NCI-H1105 (cell line): ENCODE data around the gene PLN.
A peak's percentile ranks its signal among the peaks of the same experiment; 100 is the strongest.

Experiments
- DNase-seq: peaks from one replicate; lab custom pipeline; 2025; lab: John Stamatoyannopoulos, UW

Gene PLN

DNA sequence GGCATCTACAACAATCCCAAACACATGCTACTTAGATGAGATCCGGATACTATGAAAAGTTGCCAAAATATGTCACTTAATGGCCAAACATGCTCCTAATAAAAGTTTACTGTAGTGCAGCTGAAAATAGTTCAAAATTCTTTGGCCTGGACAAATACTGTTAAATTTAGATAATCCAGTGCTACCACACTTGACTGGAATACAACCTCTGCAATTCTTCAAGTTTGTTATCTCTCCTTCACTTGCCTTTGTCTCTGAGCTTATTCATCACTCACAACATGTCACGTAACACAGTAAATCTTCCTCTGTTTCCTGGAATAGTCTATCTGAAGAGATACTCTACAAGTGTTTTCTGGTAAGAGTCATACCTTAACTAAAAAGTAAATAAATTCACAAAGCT, 10.5 kb upstream of the PLN start:
- DNase-seq, result no peak

DNA sequence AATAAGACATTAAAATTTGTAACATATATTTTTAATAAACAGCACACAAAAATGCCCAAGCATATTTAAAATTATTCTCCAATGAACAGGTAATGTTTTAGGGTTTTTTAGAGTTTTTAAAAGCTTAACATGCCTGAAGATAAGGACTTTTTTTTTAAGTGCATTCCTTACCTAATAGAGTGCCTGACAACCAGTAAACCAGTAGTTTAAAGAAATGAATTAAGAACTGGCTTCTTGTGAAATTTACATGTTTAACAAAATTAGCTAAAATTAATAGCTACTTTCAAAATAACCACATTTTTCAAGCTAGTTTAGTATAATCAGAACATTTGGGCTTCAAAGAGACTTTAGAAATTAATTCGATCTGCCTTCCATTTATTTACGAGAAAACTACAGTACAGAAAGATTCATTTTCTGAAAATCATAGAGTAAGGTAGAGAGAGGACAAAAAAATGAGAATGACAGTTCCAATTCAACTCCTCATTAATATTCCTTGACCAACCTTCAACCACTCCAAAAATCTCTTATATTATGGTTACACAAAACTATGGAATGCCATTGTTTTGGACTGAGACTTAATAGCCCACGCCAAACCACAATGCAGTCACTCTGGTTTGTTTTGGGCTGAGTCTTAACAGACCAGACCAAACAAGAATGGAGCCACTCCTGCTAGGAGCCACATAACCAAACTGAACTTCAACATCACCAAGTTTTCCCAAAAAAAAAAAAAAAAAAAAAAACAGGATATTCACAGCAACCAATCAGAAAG, 5.7 kb upstream of the PLN start:
- DNase-seq, result no peak

DNA sequence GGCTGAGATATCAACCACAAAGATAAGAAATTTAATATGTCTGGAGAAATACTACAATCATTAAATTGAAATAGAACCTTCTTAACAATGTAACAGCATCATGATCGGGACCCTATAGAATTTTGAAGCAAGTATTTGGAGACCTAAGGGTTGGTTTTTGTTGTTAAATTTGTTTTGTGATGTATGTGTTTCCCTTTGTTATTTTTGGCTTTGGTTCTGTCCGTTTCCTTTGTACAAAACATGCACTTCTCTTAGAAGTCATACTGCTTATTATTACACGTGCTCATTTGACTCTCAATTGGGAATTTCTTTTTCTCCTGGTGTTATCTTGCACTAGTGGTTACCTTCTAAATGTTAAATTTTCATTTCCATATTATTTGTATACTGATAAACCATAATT, 4.0 kb upstream of the PLN start:
- DNase-seq, result no peak

DNA sequence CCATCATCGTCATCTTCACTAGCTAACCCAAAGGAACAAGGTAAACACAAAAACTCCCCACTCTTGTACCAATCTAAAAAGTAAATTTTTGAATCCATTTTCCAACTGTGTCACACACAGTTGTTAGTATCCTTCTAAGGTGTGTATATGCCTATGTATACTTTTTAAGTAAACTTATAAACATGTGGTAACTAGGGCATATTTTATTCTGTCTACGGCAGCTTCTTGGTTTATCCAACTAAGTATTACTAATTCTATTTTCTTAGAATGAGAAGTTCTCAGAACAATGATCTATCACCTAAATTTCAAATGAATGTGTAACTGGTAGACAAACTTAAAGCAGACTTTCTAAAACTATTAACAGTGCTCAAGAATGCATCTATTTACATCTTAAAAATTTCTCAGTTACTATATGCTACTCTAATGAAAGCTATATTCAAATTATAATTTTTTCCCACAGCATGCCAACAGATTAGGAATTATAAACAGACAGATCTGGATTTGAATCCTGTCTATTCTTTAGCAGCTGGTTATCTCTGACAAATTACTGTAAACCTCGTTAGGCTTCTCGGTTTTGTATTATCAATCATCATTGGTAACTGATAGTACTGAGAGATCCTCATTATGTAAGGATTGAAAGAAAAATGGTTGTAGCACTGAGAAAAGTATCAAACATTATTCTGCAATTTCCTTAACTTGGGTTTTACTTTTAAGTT, 1.8 kb upstream of the PLN start:
- no peak for DNase-seq

DNA sequence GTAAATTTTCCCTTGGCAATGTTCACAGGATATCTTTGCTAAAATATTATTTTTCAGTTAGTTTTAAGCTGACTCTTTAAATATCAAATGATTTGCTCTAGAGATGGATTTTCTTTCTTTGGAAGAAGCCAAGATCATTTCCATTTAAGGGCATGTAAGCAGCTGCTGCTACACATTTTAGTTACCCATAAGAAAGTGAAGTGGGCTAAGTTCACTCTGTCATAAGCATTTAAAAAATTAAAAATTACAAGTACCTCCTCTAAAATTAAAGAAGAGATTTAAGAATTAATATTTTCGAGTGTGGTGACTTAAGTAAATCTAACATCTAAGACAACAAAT, 1.2 kb upstream of the PLN start:
- no peak for DNase-seq

DNA sequence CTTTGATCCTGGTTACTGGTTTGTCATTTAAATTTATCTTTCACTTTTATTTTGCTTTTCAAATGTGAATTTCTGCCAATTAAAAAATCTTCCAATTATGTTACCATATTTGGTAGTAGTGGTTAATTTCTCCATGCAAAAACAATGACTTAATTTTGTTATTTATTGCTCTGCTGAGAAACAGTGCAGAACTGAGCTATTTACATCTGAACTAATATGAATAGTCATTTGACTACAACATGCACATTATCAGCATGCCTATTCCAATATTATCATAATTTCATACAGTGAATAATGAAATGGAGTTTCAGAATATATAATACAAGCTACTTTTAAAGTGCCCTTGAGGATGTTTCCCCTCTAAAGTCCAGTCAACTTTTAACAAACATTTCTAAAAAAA, 517 bp downstream of the PLN start:
- no peak for DNase-seq

DNA sequence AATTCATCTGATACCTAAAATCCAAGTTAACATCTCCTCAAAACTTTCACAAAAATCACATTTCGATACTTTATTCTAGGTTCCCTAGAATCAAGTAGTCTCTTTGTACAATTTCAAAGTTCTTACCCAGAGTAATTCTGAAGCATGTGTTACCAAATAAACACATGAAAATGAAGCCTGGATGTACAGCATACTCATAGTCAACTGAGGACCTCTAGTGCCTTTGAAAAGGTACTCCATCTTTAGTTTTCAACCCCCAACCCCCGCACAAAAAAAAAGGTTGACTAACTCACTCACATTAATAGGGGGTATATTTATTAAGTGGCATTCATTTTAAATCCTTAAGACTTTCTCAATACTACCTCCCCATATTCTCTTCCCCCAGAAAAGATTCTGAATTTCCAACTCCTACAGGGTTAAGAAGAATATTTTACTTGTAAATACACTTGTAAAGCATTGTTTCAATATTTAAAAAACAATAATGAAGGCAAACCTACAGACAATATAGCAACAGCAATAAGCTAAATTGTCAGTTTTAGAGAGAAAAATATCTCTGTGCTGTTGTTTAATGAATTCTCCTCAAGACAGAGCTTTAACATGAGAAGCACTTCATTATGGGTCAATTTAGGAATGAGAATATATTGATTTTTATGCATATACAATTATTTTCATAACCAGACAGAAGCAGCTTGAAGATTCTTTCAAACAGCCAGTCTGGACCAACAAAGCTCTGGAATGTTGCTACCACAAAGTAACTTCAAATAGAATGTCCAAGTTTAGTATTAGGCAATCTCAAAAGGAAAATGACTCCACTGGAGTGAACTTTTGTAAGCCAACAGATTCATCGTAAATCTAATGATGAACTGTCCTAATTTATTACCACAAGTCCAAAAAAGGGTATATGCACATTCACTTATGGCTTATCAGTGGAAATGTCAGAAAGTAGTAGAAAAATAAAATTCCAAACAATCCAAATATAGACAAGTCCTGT, 3.3 kb downstream of the PLN start:
- peak; percentile 59 for DNase-seq

DNA sequence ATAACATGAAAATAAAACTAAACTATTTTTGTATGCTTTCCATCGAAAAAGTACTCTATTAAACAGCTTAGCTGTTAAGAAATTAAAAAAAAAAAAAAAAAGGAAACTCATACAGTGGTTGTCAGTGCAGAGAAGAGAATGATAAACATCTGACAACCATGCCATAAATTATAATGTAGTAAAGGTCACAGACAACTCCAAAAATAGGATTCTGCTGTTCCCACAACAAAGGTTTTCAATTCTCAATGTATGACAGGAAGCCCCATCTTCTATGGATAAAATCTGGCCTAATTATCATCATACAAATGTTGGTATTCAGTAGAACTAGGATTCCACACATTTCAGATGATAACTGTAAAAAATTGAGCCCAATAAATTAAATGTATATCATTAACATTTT, 5.0 kb downstream of the PLN start:
- no peak for DNase-seq

DNA sequence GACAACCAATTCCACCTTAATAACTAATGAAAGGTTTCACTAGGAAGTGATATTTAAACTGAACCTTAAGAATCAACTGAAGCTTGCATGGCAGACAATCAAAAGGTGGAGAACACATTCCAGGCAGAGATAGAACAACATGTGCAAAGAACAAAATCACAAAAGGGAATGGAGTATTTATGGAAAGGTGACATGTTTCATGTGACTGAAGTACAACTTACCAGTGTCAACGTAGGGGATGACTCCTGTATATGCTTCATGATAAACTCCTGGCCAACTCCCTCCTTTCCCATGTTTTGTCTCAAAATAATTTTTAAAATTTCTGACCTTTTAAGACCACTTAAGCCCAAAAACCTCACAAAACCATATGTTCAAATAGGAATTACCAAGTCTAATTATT, 6.6 kb downstream of the PLN start:
- DNase-seq, result no peak

DNA sequence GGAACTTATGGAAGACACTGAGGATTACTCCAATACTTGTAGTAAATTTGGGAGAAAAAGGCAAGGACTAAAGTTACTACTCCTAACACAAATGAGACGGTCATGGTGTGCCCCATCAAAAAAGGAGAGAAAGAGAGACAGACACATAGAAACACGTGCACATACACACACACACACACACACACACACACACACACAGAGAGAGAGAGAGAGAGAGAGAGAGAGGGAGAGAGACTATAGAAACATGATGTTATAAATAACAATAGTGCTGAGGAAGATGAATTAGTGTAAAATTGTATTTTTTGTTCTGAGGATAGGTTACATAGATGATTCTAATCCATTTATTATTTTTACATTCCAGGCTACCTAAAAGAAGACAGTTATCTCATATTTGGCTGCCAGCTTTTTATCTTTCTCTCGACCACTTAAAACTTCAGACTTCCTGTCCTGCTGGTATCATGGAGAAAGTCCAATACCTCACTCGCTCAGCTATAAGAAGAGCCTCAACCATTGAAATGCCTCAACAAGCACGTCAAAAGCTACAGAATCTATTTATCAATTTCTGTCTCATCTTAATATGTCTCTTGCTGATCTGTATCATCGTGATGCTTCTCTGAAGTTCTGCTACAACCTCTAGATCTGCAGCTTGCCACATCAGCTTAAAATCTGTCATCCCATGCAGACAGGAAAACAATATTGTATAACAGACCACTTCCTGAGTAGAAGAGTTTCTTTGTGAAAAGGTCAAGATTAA, 10.5 kb downstream of the PLN start:
- no peak for DNase-seq

DNA sequence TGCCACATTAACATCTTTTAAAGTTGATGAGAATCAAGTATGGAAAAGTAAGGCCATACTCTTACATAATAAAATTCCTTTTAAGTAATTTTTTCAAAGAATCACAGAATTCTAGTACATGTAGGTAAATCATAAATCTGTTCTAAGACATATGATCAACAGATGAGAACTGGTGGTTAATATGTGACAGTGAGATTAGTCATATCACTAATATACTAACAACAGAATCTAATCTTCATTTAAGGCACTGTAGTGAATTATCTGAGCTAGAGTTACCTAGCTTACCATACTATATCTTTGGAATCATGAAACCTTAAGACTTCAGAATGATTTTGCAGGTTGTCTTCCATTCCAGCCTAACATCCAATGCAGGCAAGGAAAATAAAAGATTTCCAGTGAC, 11.6 kb downstream of the PLN start:
- DNase-seq, result no peak

DNA sequence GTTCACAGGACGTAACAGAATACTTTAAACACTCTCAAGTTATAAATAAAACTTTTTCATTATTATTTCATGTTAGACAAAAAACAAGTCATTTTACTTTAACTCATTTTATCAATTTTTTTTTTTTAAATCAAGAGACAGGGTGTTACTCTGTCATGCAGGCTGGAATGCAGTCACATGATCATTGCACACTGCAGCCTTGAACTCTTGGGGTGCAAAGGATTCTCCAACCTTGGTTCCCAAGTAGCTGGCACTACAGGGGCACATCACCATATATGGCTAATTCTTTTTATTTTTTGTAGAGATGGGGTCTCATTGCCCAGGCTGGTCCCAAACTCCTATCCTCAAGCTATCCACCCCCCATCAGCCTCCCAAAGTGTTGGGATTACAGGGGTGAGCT, 14.2 kb downstream of the PLN start:
- DNase-seq, result no peak

DNA sequence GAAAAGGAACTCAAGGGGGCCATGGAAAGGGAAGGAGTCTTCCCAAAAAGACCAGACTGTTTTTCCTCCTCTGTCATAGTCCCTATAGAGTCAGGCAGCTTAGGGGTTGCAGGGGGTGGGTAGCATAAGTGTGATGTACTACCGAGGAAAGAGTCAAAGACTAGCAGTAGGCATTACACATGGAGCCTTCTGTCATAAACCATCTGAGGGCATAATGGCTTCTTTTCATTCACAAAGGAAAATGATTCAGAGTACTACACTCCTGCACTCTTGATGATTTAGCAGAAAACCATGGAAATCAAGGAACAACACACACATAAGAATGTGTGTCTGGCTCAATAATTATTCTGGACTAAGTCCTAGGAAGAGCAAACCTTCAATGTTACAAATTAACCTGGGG, 14.9 kb downstream of the PLN start:
- DNase-seq, result no peak

DNA sequence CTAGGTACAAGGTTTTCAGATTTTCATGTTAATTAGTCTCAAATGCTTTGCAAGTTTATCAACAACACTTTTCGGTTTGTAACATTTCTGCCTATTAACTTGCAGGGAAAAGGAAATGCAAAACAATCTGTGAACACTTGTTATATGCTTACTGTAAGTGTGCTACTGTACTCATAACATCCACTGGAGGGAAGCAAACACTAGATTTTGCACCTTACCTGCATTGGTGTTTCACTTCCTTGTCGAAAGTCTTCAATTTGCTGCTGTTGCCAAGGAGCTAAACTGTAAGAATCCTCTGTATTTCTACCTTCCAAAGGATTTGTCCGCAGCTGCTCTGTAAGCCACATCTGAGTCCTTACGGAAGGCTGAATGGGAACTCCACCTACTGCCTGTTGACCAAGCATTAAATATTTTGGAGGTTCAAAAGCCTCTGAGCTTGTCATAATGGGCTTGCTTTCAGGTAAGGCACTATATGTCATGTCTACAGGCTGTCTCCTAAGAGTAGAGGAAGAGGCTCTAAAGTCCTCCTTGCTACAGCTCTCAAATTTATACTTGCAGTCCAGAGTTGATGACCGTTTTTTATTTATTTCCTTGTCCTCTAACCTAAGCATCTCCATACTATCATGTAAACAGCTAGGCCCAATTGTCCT, 17.3 kb downstream of the PLN start:
- peak; percentile 35 for DNase-seq

DNA sequence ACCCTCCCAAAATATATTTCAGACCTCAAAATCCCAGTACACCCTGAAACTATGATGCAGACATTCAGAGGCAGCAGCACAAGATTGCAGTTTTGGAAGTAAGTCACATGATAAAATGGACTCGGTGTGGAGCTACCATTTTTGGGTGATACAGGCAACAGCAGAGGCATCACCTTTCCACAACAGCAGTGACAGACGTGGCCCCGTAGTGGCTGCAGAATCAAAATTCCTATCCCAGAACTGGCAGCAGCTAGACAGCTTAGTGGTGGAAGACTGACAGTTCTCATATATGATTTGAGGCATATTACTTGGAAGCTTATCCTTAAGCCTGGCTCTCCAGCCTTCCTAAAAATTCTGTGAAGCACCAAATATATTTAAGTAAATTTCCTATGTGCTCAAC, 19.9 kb downstream of the PLN start:
- DNase-seq, result no peak

DNA sequence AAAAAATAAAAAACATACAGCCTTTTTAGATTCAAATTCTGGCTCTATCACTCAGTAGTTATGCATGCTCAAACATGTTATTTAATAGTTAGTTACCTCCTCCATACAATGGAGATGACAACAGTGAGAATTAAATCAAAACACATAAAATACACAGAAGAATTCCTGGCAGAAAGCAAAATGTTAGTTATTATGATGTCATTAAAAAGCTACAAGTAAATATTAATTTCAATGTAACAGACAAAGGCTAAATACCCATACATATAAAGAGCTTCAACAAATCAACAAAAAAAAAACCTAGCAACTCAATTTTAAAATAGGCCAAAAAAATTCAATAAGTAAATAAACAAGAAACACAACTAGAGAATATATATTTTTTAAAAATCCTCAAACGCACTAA, 21.4 kb downstream of the PLN start:
- DNase-seq, result no peak

DNA sequence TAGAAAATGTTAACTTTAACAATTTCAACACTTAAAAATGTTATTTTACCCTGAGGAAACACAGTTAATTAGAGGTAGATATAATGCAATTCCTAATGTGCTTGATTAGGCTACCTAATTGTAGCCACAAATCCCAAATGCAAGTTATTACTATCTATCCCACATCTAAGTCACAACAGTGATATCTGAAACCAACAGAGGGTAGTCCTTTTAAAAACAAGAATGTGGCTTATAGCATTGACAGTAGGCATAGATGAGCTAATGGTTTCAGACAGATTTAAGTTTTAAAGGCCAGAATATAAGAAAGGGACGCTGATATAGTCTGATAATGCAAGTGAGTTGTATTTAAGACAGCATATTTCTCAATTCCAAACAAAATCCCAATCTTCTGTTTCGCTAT, 23.0 kb downstream of the PLN start:
- DNase-seq, result no peak

DNA sequence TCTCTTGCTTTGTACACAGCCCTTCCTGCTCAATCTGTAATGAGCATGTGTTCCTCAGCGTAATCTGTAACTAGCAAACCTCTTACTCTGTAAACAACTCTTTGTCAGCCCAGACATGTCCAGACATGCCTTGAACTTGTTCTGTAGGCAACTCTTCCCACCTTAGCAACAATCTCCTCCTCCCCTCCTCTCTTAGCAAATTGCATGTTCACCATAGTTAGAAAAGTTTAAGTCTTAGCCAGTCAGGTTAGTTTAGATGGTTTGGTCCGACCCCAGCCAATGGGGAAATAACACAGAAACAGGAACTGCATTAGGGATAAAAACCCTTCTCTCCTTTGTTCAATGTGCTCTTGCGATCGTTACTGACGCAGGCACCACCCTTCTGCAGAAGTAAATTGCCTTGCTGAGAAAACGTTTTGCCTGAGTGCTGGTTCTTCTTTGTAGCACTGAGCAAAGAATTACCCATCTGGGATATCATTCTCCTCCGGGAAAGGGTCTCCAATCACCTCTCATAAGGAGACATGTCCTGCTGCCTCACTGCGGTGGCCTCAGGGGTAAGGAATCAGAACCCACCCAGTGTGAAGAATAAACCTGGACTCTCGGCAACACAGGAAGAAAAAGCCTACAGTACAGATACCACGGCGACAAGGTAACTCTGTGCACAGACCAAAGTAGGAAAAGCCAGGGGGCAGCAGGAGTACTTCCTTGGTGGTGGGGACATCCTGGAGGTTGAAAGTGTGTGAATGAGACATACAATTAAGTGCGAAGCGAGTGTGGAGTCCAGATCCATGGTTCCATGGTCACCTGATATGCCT, 26.2 kb downstream of the PLN start:
- peak; percentile 56 for DNase-seq

DNA sequence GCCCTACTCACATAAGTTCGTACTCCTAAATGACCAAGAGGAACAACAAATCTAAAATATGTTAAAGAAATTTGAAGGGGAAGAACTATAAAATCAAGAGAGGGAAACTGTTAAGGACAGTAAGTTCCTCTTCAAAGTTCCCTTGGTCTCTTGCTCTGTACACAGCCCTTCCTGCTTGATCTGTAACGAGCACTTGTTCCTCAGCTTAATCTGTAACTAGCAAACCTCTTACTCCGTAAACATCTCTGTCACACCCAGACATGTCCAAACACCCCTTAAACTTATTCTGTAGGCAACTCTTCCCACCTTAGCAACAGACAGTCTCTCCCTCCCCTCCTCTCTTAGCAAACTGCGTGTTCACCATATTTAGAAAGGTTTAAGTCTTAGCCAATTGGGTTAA, 29.9 kb downstream of the PLN start:
- no peak for DNase-seq

DNA sequence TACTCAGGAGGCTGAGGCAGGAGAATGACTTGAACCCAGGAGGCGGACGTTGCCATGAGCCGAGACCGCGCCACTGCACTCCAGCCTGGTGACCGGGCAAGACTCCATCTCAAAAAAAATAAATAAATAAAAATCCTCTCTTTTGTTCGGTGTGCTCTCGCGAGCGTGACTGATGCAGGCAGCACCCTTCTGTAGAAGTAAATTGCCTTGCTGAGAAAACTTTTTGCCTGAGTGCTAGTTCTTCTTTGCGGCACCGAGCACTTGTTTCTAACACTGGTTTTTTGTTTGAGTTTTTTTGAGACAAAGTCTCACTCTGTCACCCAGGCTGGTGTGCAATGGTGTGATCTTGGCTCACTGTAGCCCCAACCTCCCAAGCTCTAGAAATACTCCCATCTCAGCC, 30.5 kb downstream of the PLN start:
- DNase-seq, result no peak

DNA sequence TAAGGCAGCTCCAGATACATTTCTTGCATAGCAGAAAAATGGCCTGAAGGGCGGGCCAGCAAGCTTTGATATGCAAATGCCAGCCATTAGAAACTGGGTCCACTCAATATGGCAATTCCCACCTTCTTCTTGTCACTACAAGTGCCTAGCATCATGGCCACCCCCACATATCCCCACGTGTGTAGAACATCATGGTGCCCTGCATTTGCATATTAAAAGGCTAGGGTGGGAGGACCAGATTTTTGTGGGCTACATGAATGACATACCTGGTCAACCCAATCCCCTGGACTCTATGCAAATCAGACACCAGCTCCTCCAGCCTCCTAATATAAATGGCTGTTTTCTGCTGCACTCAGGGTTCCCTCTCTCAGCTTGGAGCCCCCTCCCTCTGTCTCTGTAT, 31.7 kb downstream of the PLN start:
- DNase-seq, result no peak
